Measurements from ENCODE around the gene ISCU.

- TF ChIP-seq CTCF (IDR thresholded peaks at IDR 0.05; ENCODE audit: insufficient read depth, low read length, poor library complexity, severe bottlenecking) (no peak), EZH2phosphoT487 (conservative IDR thresholded peaks at IDR 0.05; ENCODE audit: low read length) (no peak)
These were observed 15.1 kb downstream of the ISCU start for GRCh38 chr12:108577458-108577857.
